OCI-LY3 (cell line): Measurements from ENCODE around the gene BRD2.

Experiments used
- EZH2phosphoT487 ChIP-seq: fragments of 200-600 bp; shearing (Covaris generic); IDR thresholded peaks from 2 replicates; pipeline ENCODE4 v1.6.1; 2018; ENCODE audit warnings: antibody characterized with exemption, mixed run types, low read depth
- TF ChIP-seq, protein P1 (sequence below): fragments of 200-600, 300-600 bp; sonication (generic); IDR thresholded peaks from 2 replicates; pipeline ENCODE4 v1.5.1; 2014; ENCODE audit warnings: antibody characterized with exemption, low read length, low read depth

DNA sequence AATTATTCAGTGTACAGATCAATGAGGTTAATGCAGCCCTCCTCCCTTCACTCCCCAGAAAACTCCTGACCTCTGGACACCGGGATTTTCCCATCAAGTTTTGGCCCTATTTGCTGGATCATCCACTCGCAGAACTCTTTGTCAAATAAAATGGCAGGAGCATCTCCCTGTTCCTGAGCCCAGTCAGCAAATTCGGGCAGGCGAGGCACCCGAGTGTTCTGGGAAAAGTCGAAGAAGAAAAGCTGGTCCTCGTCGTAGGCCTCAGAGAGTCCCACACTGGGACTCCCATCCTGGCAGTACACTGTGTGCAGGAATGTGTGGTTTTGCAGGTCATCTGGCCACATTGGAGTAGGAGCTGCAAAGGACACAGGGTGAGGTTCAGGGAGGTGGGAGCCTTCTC is 17.9 kb upstream of the BRD2 start:
- TF ChIP-seq, protein P1, sequence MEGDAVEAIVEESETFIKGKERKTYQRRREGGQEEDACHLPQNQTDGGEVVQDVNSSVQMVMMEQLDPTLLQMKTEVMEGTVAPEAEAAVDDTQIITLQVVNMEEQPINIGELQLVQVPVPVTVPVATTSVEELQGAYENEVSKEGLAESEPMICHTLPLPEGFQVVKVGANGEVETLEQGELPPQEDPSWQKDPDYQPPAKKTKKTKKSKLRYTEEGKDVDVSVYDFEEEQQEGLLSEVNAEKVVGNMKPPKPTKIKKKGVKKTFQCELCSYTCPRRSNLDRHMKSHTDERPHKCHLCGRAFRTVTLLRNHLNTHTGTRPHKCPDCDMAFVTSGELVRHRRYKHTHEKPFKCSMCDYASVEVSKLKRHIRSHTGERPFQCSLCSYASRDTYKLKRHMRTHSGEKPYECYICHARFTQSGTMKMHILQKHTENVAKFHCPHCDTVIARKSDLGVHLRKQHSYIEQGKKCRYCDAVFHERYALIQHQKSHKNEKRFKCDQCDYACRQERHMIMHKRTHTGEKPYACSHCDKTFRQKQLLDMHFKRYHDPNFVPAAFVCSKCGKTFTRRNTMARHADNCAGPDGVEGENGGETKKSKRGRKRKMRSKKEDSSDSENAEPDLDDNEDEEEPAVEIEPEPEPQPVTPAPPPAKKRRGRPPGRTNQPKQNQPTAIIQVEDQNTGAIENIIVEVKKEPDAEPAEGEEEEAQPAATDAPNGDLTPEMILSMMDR, result no peak
- no peak for TF ChIP-seq EZH2phosphoT487
